DMS114 treated with DMSO at 0.1 percent for 48 hours (cell line): Measurements from ENCODE around the gene SLAMF9.

Source experiments
- DNase-seq: peaks from one replicate; lab custom pipeline; 2025; ENCODE audit not compliant: unreplicated experiment; lab: John Stamatoyannopoulos, UW

SLAMF9 gene

GRCh38 chr1:159977364-159978106 is 23.5 kb upstream of the SLAMF9 start:
- no peak for DNase-seq

GRCh38 chr1:159974350-159974965 is 20.4 kb upstream of the SLAMF9 start:
- no peak for DNase-seq

- DNase-seq: no peak
Measured at GRCh38 chr1:159973350-159973940, 19.4 kb upstream of the SLAMF9 start.

GRCh38 chr1:159972443-159973205 is 18.6 kb upstream of the SLAMF9 start:
- no peak for DNase-seq

GRCh38 chr1:159970932-159971342 is 16.9 kb upstream of the SLAMF9 start:
- no peak for DNase-seq

GRCh38 chr1:159968901-159969300 is 14.9 kb upstream of the SLAMF9 start:
- DNase-seq: no peak

- no peak for DNase-seq
Measured at GRCh38 chr1:159965263-159965662, 11.2 kb upstream of the SLAMF9 start.

GRCh38 chr1:159964144-159964543 is 10.1 kb upstream of the SLAMF9 start:
- DNase-seq: no peak

- no peak for DNase-seq
Measured at GRCh38 chr1:159962176-159962575, 8.1 kb upstream of the SLAMF9 start.

- no peak for DNase-seq
Measured at GRCh38 chr1:159961636-159962035, 7.6 kb upstream of the SLAMF9 start.

- no peak for DNase-seq
Measured at GRCh38 chr1:159960721-159961381, 6.8 kb upstream of the SLAMF9 start.

- DNase-seq: no peak
Measured at GRCh38 chr1:159959451-159959850, 5.4 kb upstream of the SLAMF9 start.

- DNase-seq: no peak
Measured at GRCh38 chr1:159958719-159959380, 4.8 kb upstream of the SLAMF9 start.

GRCh38 chr1:159957824-159958268 is 3.8 kb upstream of the SLAMF9 start:
- no peak for DNase-seq

- DNase-seq: no peak
Measured at GRCh38 chr1:159955456-159955855, 1.4 kb upstream of the SLAMF9 start.

GRCh38 chr1:159952932-159953331 is 1.1 kb downstream of the SLAMF9 start:
- no peak for DNase-seq

GRCh38 chr1:159951551-159951950 is 2.5 kb downstream of the SLAMF9 start:
- DNase-seq: no peak

GRCh38 chr1:159951016-159951415 is 3.0 kb downstream of the SLAMF9 start:
- DNase-seq: no peak

GRCh38 chr1:159949981-159950381 is 4.1 kb downstream of the SLAMF9 start:
- DNase-seq: no peak

GRCh38 chr1:159949123-159949522 is 4.9 kb downstream of the SLAMF9 start:
- DNase-seq: no peak
